T47D (cell line): ENCODE measurements around the gene CSH2.

Experiments used
- DNase-seq, 2 experiments: peaks; one replicate each; pipeline versions ENCODE4 v3.0.0 to v3.0.0-alpha.2; 2011 to 2012; ENCODE audit warnings: low read depth in 1 of 2, low spot score in 1 of 2
- JUND ChIP-seq: IDR thresholded peaks from 2 replicates; pipeline ENCODE4 v1.6.1; 2012; ENCODE audit warnings: low read depth
- in situ Hi-C: cut with HindIII; loops from 2 replicates; pipeline ENCODE4 v1.10.0; 2016; ENCODE audit warnings: low sequenced_read_pairs, low pct_unique_long_range_greater_than_20kb

Gene CSH2

DNA sequence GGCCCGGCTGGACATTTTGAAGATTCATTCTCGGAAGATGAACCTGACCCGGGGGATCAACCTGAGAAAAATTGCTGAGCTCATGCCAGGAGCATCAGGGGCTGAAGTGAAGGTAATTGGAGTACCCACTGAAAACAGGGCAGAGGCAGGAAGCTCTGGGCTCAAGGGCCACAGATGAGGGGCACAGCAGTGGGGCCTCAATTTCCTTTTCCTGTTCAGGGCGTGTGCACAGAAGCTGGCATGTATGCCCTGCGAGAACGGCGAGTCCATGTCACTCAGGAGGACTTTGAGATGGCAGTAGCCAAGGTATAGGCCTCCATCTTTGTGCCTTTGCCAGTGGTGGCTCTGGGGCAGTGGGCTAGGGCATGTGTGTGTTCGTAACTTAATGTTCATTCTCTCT, 42.0 kb downstream of the CSH2 start:
- in situ Hi-C loops, result no loop called here
- DNase-seq, result no peak
- TF ChIP-seq JUND, result no peak

DNA sequence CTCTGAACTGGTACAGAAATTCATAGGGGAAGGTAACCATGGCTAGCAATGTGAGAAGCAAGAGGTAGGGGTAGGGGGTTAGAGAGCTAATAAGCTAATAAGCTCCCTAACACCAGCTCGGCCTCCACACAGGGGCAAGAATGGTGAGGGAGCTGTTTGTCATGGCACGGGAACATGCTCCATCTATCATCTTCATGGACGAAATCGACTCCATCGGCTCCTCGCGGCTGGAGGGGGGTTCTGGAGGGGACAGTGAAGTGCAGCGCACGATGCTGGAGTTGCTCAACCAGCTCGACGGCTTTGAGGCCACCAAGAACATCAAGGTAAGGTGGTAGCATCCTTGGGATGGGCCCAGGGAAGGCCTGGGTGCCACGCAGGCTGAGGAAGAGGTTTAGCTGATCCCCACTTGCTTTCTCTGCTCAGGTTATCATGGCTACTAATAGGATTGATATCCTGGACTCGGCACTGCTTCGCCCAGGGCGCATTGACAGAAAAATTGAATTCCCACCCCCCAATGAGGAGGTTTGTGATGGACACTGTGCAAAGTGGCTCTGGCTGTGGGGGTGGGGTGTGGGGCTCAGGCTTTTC, 42.5 kb downstream of the CSH2 start:
- no peak for DNase-seq
- TF ChIP-seq JUND, result no peak
- in situ Hi-C loops, result no loop called here

DNA sequence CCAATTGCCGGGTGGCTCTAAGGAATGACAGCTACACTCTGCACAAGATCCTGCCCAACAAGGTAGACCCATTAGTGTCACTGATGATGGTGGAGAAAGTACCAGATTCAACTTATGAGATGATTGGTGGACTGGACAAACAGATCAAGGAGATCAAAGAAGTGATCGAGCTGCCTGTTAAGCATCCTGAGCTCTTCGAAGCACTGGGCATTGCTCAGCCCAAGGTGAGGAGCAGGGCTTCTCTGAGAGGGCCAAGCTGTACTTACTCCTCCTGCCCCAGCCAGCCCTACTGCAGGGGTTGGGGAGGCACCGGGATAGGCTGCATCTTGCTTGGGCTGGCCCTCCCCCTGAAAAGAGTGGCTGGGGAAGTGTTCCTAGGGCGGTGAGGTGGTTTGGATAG, 43.2 kb downstream of the CSH2 start:
- TF ChIP-seq JUND, result no peak
- DNase-seq, result no peak
- in situ Hi-C loops, result no loop called here

DNA sequence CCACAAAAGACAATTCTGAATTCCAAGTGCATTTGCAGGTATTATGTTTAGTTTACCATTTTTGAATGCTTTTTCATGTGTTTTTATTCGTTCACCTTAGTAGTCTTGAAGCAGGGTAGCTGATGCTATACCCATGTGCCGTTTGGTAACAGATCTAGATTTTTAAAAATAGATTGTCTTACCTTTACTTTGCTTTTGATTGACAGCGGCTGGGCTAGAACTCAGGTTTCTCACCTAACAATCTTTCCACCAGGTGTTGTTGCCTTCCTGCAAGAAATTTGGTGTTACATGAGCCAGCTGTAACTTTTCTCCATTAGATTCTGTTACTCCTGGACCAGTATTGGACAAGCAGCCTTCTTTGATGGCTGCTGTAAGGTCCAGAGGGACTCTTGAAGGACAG, 44.5 kb downstream of the CSH2 start:
- DNase-seq, result no peak
- no peak for TF ChIP-seq JUND
- in situ Hi-C loops, result no loop called here

DNA sequence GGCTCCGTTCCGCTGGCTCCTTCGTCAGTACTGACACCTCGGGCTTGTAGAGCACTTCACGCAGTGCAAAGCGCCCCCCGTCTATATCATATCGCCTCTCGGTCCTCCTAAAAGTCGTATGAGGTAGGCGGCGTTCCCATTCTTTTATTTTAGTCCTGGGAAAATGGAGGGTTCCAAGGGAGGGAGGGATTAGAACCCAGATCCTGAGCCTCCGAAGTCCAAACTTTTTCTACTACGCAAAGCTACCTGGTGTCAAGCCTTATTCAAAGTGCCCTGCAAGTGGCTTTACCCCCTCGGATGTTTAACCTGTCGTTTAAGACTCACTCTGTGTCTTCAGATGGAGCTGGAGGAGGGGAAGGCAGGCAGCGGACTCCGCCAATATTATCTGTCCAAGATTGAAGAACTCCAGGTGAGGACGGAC, 45.7 kb downstream of the CSH2 start:
- peak in 1 of 2 experiments; percentile 46 for DNase-seq
- in situ Hi-C loops, result no loop called here
- no peak for TF ChIP-seq JUND

DNA sequence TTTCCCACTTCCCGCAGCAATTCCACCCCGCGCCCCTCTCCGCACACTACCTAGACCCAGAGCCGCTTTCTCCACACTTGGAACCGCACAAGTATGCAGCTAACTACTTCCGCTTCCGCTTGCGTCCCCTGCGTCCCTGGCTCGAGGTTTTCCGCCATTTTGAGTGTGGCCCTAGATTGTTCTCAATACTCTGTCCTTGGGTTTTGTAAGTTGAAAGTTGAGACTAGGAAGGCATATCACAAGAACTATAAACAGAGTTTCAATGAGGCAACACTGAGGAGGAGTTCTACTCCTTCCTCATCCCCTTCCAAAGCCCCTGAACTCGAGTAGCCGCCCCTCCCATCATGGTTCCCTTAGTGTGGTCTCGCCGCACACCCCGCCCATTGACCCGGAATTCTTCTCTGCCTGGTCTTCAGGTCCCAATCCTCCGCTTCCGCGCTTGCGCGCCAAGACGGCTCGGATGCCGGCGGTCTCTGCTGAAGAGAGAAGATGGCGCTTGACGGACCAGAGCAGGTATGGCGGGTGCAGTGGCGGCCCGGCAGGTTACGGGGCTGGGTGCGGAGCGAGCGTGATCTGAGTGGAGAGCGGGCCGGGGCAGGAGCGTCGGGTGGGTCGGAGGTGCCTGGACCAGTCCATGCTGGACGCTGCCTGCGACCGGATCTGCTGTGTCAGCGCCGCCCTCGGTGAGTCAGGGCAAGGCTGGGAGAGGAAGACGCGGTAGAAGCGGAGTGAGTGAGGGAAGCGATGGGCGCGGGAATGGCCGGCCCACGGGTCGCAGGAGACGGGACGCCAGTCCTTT, 46.3 kb downstream of the CSH2 start, which contains the start of the genes FTSJ3 and PSMC5:
Gene FTSJ3 (minus strand): TSS at position 662 of the 799 bp plus-strand sequence. CDS start 761 bp downstream, outside the sequence.
Gene PSMC5 (plus strand): TSS at position 430 of the 799 bp plus-strand sequence. CDS start 60 bp downstream, at position 490.
- in situ Hi-C loops, result no loop called here
- peak; percentile 91 to 97 for DNase-seq
- no peak for TF ChIP-seq JUND

DNA sequence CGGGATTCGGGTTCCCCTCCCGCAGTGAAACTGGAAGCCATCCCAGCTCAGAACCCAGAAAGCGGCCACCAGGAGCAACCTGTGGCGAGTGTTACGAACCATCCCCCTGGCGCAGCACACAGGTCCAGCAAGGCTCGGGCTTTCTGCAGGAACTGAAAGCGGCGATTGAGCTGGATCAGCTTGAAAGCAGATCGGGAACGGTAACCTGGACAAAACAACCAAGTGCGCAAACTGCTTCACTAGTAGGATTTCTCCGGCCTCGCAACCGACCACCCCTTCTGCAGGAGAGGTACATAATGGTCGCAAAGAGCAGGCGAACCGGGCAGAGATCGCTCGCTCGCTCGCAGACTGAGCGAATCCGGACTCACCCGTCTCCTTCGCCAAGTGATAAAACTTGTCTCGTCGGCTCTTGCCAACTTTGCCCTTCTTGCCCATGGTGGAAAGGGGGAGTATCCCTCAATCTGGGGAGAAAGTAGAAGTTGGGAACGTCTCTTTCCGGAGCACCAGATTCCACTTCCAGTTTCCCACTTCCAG, 46.9 kb downstream of the CSH2 start:
- TF ChIP-seq JUND, result no peak
- DNase-seq, result peak in 1 of 2 experiments; percentile 28
- in situ Hi-C loops, result no loop called here

DNA sequence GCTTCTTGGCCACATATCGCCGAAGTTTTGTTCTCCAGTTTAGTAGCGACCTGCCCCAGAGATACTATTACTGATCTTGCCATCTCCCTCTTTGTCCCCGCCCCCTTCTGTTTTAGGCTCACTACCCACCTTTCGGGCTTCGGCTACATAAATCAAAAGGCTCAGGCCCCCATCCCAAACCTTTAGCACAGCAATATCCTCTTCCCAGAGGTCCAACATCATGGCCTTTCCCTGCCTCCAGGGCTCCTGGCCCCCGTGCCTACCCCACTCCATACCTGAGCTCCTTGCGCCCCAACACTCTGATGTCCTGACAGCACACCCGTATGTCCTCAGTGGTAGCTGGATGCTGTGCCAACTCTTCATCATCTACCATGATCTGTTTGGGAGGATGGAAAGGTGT, 49.1 kb downstream of the CSH2 start:
- in situ Hi-C loops, result no loop called here
- DNase-seq, result no peak
- TF ChIP-seq JUND, result no peak

DNA sequence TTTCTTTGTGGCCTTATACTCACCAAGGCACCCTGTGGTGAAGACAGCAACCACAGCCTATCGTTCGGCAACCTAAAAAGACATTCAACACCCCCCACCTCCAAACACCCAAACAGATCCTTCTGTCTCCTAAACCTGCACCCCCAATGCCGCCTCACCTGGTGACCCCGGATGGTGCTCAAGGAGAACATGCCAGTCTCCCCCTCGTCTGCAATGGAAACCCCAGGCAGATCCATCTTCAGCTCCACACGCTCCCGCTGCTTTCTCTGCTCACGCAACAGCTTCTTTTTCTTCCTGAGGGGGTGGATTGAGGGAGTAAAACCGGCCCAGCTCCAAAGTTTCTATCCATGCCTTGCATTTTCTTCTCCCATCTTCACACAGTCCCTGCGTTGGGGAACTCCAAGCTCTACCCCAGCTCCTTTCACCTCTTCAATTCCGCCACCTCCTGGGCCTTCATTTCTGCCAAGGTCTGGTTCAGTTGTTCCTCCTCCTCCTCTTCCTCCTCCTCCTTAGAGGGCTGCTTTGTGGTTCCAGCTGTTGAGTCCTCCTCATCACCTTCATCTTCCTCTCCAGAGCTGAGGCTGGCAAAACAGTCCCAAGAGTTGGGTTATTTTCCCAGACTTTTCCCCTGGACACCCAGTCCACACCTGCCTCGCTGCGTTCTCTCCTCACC, 49.7 kb downstream of the CSH2 start:
- no peak for TF ChIP-seq JUND
- in situ Hi-C loops, result no loop called here

DNA sequence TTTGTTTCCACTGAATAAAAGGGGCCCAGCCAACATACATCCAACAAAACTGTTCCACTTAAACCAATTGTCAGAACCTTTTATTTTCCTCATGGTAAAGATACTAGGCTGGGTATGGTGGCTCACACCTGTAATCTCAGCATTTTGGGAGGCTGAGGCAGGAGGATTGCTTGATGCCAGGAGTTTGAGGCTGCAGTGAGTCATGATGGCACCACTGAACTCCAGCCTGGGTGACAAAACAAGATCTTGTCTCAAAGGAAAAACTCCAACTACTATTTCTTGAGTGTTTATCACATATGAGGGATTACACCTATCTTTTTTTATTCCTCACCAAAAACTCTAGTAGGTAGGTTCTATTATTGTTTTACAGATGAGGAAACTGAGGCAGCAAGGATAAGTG, 50.9 kb downstream of the CSH2 start:
- in situ Hi-C loops, result no loop called here
- no peak for DNase-seq
- TF ChIP-seq JUND, result no peak

More for the DNA sequence above, 49.7 kb downstream of the CSH2 start:
- DNase-seq, result no peak
